HG02623 (cell line): ENCODE results near the gene ZBTB46.

Experiments
- ATAC-seq: cut with Tn5 transposase; IDR thresholded peaks from one replicate; pipeline ENCODE4 v1.9.1; 2021; ENCODE audit warnings: moderate library complexity; ENCODE audit not compliant: unreplicated experiment

The ZBTB46 gene

GRCh38 chr20:63842258-63842657, 11.2 kb upstream of the ZBTB46 start:
- no peak for ATAC-seq

- no peak for ATAC-seq
Measured at GRCh38 chr20:63840405-63840828, 9.4 kb upstream of the ZBTB46 start.

GRCh38 chr20:63839620-63840019, 8.6 kb upstream of the ZBTB46 start:
- no peak for ATAC-seq

GRCh38 chr20:63837479-63837878, 6.4 kb upstream of the ZBTB46 start:
- ATAC-seq, result no peak

- ATAC-seq, result no peak
Measured at GRCh38 chr20:63836458-63837344, 5.6 kb upstream of the ZBTB46 start.

- ATAC-seq, result no peak
Measured at GRCh38 chr20:63835021-63835858, 4.2 kb upstream of the ZBTB46 start.

- no peak for ATAC-seq
Measured at GRCh38 chr20:63834491-63834880, 3.4 kb upstream of the ZBTB46 start.

- ATAC-seq, result no peak
Measured at GRCh38 chr20:63833776-63834490, 2.9 kb upstream of the ZBTB46 start.

- no peak for ATAC-seq
Measured at GRCh38 chr20:63831993-63832686, 1.1 kb upstream of the ZBTB46 start.

- no peak for ATAC-seq
Measured at GRCh38 chr20:63831646-63831992, 555 bp upstream of the ZBTB46 start.

- no peak for ATAC-seq
Measured at GRCh38 chr20:63829945-63830835, 874 bp downstream of the ZBTB46 start.

GRCh38 chr20:63829603-63829944, 1.5 kb downstream of the ZBTB46 start:
- ATAC-seq, result no peak

- no peak for ATAC-seq
Measured at GRCh38 chr20:63828951-63829350, 2.1 kb downstream of the ZBTB46 start.

GRCh38 chr20:63828545-63828944, 2.5 kb downstream of the ZBTB46 start:
- ATAC-seq, result no peak

- ATAC-seq, result no peak
Measured at GRCh38 chr20:63828124-63828523, 2.9 kb downstream of the ZBTB46 start.

GRCh38 chr20:63826753-63827152, 4.3 kb downstream of the ZBTB46 start:
- ATAC-seq, result no peak

- ATAC-seq, result no peak
Measured at GRCh38 chr20:63825331-63826118, 5.5 kb downstream of the ZBTB46 start.

- ATAC-seq, result no peak
Measured at GRCh38 chr20:63823691-63824311, 7.3 kb downstream of the ZBTB46 start.

GRCh38 chr20:63822276-63822696, 8.8 kb downstream of the ZBTB46 start:
- no peak for ATAC-seq
